Measurements from ENCODE around the gene NGFR. TPM values are rescaled to one million over a fixed set of nuclear protein-coding genes. Genes with fewer than 3 reads are reported as not detected.

The NGFR gene
- total and polyA plus RNA-seq, 9 of the 15 experiments (the other 6 are each of a cell fraction or from before 2014, with no cell fraction given): 0.07 to 0.23 (median 0.13) TPM; not detected in 4

DNA sequence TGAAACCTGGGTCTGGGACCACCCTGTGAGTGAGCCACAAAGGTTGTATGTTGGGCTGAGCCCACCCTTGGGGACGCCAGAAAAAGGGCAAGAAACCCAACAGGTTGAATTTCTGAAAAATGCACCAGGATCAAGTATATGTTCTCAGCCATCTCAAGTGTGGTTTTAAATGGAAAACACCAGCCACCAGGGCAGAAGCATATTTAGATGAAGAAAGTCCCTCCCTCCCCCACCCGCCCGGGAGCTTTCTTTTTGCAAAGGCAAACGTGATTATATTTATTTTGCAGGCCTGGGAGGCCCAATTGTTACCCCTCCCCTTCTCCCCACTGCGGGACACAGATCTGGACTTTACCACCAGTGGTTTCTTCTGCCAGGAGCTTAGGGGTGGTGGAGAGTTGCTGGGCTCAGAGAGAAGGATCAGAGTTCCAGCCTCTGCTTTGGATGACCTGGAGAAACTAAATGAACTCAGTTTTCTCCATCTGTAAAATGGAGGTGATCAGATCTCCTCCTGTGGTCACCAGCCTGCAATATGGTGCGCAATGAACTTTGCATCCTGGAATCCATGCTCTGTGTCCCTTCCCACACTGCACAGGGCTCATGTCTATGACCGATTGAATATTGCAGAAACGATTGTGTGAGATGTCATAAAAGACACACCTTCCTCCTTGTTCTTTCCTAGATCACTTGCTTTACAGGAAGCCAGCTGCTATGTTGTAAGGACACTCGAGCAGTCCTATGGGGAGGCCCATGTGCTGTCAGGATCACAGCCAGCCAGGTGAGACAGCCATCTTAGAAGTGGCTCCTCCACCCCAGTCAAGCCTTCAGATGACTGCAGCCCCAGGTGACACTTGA lies 21.0 kb upstream of the NGFR start (continued):
- TF ChIP-seq, protein P1, sequence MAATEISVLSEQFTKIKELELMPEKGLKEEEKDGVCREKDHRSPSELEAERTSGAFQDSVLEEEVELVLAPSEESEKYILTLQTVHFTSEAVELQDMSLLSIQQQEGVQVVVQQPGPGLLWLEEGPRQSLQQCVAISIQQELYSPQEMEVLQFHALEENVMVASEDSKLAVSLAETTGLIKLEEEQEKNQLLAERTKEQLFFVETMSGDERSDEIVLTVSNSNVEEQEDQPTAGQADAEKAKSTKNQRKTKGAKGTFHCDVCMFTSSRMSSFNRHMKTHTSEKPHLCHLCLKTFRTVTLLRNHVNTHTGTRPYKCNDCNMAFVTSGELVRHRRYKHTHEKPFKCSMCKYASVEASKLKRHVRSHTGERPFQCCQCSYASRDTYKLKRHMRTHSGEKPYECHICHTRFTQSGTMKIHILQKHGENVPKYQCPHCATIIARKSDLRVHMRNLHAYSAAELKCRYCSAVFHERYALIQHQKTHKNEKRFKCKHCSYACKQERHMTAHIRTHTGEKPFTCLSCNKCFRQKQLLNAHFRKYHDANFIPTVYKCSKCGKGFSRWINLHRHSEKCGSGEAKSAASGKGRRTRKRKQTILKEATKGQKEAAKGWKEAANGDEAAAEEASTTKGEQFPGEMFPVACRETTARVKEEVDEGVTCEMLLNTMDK (IDR thresholded peaks at IDR 0.05; ENCODE audit: borderline replicate concordance, insufficient read depth, low read depth, low read length, poor library complexity, severe bottlenecking): no peak
- TF ChIP-seq, protein P2, sequence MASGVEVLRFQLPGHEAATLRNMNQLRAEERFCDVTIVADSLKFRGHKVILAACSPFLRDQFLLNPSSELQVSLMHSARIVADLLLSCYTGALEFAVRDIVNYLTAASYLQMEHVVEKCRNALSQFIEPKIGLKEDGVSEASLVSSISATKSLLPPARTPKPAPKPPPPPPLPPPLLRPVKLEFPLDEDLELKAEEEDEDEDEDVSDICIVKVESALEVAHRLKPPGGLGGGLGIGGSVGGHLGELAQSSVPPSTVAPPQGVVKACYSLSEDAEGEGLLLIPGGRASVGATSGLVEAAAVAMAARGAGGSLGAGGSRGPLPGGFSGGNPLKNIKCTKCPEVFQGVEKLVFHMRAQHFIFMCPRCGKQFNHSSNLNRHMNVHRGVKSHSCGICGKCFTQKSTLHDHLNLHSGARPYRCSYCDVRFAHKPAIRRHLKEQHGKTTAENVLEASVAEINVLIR (CRISPR knock-in tag; IDR thresholded peaks at IDR 0.05): no peak
- TF ChIP-seq HDGF (IDR thresholded peaks at IDR 0.05) (no peak), KLF13 (tag; IDR thresholded peaks at IDR 0.05; ENCODE audit: borderline replicate concordance, low read depth) (no peak), HSF4 (CRISPR knock-in tag; IDR thresholded peaks at IDR 0.05; ENCODE audit: borderline replicate concordance) (no peak), ETV6 (IDR thresholded peaks at IDR 0.05; ENCODE audit: borderline replicate concordance in 1 of 2, low read depth in 2 of 2, low read length in 1 of 2) (no peak), ETV6 (CRISPR knock-in tag; IDR thresholded peaks at IDR 0.05; ENCODE audit: borderline replicate concordance) (no peak), RFX5 (IDR thresholded peaks at IDR 0.05; ENCODE audit: low read depth, low read length) (no peak), CBX2 (IDR thresholded peaks at IDR 0.05; ENCODE audit: insufficient read depth, low read length, poor library complexity, severe bottlenecking) (no peak), PTTG1 (tag; IDR thresholded peaks at IDR 0.05; ENCODE audit: low read depth) (no peak)
- TF ChIP-seq, protein P3, sequence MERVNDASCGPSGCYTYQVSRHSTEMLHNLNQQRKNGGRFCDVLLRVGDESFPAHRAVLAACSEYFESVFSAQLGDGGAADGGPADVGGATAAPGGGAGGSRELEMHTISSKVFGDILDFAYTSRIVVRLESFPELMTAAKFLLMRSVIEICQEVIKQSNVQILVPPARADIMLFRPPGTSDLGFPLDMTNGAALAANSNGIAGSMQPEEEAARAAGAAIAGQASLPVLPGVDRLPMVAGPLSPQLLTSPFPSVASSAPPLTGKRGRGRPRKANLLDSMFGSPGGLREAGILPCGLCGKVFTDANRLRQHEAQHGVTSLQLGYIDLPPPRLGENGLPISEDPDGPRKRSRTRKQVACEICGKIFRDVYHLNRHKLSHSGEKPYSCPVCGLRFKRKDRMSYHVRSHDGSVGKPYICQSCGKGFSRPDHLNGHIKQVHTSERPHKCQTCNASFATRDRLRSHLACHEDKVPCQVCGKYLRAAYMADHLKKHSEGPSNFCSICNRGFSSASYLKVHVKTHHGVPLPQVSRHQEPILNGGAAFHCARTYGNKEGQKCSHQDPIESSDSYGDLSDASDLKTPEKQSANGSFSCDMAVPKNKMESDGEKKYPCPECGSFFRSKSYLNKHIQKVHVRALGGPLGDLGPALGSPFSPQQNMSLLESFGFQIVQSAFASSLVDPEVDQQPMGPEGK (CRISPR knock-in tag; IDR thresholded peaks at IDR 0.05; ENCODE audit: borderline replicate concordance): no peak
- TF ChIP-seq, protein P4, sequence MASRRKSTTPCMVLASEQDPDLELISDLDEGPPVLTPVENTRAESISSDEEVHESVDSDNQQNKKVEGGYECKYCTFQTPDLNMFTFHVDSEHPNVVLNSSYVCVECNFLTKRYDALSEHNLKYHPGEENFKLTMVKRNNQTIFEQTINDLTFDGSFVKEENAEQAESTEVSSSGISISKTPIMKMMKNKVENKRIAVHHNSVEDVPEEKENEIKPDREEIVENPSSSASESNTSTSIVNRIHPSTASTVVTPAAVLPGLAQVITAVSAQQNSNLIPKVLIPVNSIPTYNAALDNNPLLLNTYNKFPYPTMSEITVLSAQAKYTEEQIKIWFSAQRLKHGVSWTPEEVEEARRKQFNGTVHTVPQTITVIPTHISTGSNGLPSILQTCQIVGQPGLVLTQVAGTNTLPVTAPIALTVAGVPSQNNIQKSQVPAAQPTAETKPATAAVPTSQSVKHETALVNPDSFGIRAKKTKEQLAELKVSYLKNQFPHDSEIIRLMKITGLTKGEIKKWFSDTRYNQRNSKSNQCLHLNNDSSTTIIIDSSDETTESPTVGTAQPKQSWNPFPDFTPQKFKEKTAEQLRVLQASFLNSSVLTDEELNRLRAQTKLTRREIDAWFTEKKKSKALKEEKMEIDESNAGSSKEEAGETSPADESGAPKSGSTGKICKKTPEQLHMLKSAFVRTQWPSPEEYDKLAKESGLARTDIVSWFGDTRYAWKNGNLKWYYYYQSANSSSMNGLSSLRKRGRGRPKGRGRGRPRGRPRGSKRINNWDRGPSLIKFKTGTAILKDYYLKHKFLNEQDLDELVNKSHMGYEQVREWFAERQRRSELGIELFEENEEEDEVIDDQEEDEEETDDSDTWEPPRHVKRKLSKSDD (conservative IDR thresholded peaks at IDR 0.05; ENCODE audit: low read length): no peak
- TF ChIP-seq, protein P5, sequence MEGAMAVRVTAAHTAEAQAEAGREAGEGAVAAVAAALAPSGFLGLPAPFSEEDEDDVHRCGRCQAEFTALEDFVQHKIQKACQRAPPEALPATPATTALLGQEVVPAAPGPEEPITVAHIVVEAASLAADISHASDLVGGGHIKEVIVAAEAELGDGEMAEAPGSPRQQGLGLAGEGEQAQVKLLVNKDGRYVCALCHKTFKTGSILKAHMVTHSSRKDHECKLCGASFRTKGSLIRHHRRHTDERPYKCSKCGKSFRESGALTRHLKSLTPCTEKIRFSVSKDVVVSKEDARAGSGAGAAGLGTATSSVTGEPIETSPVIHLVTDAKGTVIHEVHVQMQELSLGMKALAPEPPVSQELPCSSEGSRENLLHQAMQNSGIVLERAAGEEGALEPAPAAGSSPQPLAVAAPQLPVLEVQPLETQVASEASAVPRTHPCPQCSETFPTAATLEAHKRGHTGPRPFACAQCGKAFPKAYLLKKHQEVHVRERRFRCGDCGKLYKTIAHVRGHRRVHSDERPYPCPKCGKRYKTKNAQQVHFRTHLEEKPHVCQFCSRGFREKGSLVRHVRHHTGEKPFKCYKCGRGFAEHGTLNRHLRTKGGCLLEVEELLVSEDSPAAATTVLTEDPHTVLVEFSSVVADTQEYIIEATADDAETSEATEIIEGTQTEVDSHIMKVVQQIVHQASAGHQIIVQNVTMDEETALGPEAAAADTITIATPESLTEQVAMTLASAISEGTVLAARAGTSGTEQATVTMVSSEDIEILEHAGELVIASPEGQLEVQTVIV (CRISPR knock-in tag; IDR thresholded peaks at IDR 0.05; ENCODE audit: borderline replicate concordance): no peak
